Kasumi-1 (cell line): Measurements from ENCODE around the gene NKAIN4.

Experiments
- DNase-seq, 2 experiments: peaks; one replicate each; lab custom pipeline; 2025; lab: John Stamatoyannopoulos, UW

NKAIN4 gene

DNA sequence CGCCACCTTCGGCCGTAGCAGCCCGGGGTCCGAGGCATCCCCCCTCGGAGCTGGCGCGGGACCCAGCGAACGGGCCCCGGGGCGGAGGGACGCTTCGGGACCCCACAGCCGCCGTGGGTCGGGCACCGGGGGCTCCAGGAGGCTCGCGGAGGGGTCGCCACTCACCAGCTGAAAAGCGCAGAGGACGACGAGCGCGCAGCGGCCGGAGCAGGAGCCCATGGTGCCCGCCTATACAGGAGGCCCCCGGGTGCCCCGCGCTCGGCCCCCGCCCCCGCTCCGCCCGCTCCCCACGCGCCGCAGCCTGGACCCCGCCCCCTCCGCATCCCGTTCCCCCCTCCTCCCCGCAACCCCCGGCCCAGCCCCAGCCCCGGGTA is at the start of gene NKAIN4:
Gene NKAIN4, minus strand, starts transcription at position 232 of the 374 bp plus-strand sequence. Its CDS starts 13 bp downstream, at position 219.
- no peak for DNase-seq

- DNase-seq = no peak
These were observed 48.9 kb upstream of the NKAIN4 start for GRCh38 chr20:63303095-63303666.

- no peak for DNase-seq
These were observed 47.4 kb upstream of the NKAIN4 start for GRCh38 chr20:63301671-63302070.

GRCh38 chr20:63298731-63299312 is 44.6 kb upstream of the NKAIN4 start:
- DNase-seq = no peak

- no peak for DNase-seq
These were observed 43.7 kb upstream of the NKAIN4 start for GRCh38 chr20:63297796-63298572.

GRCh38 chr20:63297371-63297781 is 43.1 kb upstream of the NKAIN4 start:
- DNase-seq = no peak

DNA sequence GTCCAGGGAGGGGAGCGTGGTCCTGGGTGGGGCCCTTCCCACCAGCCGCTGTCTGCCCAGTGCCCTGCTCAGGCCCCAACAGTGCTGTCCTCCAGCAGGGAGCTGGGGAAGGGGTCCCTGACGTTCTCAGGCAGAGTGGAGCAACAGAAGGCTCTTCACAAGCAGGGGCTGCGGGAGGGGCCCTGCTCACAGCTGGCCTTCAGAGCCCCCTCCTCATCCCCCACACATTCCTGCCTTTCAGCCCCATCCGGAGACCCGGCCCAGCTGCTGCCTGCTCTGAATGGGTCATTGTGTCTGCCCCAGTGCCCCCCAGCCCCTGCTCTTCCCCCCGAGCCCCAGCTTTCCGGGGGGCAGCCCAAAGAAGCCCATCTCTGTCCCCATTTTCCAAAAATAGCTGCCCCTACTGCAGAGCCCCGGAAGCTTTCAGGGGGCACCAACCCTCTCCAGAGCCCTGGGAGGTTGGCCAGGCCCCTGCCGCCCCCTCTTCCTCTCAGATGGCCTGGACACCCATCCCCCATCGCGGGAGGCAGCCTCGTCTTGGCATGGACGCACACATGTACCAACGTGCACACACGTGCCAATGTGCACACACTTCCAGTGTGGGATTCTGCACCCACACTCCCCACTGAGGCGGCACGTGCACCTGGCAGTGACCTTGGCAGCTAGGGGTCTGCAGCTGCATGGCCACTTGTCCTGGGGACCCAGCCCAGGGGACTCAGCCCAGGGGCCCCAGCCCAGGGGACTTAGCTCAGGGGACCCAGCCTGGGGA is 42.5 kb upstream of the NKAIN4 start:
- no peak for DNase-seq

DNA sequence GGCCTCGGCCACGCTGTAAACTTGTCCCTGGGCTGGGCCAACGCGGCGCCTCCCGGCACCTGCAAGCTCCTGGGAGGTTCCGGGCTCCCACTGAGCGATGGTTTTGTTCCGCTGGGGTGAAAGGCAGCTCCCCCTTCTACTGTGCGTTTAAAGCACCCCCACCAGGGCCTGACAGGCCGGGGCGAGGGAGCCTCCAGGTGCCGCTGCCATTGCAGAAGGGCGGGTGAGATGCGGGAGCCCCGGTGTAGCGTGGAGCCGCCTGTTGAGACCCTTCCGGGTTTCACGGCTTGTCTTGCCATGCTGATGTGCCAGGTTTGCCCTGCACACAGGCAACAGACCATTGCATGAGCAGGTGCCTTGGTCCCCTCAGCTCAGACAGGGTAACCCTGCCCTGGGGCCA is 41.6 kb upstream of the NKAIN4 start:
- no peak for DNase-seq

GRCh38 chr20:63295422-63295821 is 41.2 kb upstream of the NKAIN4 start:
- no peak for DNase-seq

DNA sequence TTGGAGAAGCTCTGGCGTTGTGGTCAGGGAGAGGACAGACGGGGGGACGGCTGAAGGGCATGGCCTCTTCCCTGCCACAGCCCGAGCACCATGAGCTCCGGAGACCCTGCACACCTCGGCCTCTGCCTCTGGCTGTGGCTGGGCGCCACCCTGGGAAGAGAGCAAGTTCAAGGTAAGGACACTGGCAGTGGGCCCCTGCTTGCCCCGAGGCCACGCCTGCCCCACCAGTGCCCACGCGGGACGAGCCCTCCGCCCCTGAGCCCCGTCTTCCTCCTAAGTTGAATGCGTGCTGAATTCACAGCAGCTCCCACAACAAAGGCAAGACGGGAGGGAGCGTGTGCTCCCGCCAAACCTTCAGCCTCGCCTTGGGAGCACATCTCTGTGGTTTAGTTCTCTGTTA is 40.8 kb upstream of the NKAIN4 start:
- DNase-seq = no peak

DNA sequence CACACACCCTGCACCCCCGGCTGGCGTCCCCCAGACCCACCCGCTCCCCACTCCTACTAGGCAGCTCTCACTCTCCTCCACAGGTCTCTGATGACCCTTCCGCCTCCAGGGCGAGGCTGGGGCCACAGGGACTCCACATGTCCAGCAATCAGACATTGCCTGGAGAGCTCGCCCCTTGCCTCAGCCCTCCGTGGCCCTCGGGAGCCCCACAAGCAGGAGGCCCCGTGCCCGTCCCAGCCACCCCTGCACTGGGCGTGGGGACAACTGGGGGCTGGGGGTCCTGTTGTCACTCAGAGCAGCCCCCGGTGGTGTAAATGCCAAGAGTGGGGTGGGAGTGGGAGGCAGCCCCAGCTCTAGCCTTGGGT is 40.3 kb upstream of the NKAIN4 start:
- no peak for DNase-seq

DNA sequence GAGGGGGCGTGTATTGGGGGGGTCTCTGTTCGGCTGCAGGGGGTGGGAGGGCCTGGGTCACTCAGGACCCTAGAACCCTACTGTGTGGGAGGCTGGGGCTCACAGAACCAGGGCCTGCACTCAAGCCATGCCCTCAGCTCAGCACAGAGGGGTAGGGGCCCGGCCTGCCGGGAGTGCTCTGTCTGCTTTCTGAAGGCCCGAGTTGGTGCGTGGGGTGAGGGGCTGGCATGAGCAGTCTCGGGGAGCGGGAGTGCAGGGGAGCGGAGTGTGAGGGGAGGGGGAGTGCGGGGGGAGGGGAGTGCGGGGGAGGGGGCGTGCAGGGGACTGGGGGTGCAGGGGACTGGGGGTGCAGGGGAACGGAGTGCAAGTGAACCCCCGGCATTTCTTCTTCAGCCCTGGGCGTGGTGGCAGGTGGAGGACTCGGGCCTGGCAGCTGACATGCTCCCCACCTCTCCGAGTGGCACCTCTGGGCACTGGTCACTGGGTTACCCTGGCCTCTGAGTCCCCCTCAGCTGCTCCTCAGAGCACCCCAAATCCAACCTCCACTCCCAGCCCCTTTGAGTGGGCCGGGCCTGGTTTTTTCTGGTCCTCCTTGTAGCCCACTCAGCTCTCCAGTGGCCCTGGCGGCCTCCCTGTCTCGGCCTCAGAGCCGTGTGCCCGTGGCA is 39.7 kb upstream of the NKAIN4 start:
- no peak for DNase-seq

DNA sequence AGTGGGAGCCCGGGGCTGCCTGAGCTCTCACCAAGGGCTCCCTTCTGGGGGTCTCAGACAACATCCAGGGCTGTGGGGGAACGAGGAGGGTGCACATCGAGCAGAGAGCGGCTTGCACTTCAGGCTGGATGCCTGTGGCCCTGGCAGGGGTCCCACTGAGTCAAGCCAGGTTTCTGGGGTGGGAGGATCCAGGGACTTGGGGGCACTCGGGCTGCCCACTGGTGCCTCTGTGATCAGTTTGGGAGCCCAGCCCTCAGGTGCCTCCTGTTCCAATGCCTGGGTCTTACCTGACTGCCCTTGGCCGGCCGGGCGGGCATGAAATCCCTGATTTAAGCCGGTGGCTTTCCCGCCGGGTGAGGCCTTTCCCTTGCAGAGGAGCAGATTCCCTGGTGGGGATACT is 39.2 kb upstream of the NKAIN4 start:
- no peak for DNase-seq

DNA sequence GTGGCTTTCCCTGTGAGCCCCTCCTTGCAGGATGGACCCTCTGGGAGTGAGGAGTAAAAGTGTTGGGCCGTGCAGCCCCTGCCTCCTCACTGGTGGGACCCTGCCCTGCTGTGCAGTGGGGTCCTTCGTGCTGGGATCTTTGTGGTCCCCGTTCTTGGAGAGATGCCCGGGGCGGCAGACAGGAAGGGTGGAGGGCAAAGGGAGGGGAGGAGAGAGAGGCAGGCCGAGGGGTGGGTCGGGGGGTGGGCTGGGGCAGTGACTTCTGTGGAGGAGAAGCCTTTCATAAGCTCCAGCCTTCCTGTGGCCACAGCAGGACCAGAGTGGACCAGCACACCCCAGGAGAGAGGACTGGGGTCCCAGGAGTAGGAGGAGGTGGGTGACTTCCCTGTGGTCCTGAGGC is 38.6 kb upstream of the NKAIN4 start, which contains the start of gene COL20A1:
Gene COL20A1, plus strand, starts transcription at position 283 of the 400 bp plus-strand sequence. CDS start 1,922 bp downstream, outside the sequence.
- DNase-seq = no peak

GRCh38 chr20:63292292-63292701 is 38.0 kb upstream of the NKAIN4 start:
- DNase-seq = no peak

DNA sequence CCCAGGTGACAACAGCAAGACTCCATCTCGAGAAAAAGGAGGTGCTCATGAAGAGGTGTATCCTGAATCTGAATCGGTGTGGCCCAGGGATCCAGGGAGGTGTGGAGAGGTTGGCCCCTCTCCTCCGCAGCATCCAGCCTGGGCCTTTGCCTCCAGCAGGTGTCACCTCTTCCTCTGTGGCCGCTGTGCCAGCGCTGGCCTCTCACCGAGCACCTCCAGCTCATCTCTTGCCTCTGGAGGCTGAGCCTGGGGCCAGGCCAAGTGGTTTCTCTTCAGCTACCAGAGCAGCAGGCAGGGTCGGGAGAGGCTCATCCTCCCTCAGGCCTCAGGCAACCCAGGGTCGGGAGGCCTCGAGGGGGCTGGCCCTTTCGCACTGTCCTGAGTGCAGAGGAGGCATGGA is 37.5 kb upstream of the NKAIN4 start:
- DNase-seq = no peak

GRCh38 chr20:63290677-63291472 is 36.6 kb upstream of the NKAIN4 start:
- peak; percentile 14 to 32 for DNase-seq

- DNase-seq = no peak
These were observed 35.9 kb upstream of the NKAIN4 start for GRCh38 chr20:63290136-63290676.

DNA sequence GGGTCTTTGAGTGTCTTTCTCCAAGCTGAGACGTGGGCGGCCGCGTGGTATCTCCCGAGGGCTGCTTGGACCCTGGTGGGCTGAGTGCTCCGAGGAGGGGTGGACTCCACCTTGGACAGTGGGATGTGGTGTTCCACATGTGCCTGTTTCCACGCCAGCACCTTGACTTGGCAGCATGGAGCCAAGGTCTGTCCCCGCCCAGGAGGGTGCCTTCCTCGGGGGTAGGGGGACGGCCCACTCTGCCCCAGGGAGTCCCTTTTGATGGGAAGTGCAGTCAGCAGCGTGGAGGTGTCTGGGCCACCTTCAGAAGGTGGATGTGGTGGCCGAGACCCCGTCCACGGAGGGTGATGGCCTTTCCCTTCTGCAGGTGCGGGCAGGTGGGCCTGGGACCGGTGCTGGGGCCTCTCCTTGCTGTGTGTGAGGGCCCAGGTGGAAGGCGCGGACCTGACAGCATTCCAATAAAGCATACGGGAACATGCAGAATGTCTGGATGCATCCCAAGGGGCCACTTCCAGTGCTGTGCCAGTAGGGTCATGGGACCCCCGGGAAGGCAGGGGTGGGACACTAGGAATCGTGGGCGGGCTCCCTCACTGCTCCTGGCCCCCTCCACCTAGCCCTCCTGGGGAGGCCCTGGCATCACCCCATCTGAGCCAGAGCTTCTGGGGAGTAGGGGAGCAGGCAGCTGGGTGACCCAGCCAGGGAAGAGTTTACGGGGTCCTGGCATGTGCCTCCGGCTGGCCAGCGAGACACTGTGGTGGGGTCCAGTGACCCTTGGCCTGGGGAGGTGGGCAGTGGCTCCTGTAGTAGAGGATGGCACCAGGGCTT is 35.3 kb upstream of the NKAIN4 start:
- DNase-seq = no peak
